ENCODE measurements around the gene CXCL13. TPM values are rescaled to one million over a fixed set of nuclear protein-coding genes. Genes with fewer than 3 reads are reported as not detected.
"Not testable (repeated sequence)": the region's sequence is repeated elsewhere in the genome, so short reads cannot be mapped to it uniquely, and the experiment has no call there.

Gene CXCL13
- total RNA-seq, 1 experiment from 2014 or later, result not detected

DNA sequence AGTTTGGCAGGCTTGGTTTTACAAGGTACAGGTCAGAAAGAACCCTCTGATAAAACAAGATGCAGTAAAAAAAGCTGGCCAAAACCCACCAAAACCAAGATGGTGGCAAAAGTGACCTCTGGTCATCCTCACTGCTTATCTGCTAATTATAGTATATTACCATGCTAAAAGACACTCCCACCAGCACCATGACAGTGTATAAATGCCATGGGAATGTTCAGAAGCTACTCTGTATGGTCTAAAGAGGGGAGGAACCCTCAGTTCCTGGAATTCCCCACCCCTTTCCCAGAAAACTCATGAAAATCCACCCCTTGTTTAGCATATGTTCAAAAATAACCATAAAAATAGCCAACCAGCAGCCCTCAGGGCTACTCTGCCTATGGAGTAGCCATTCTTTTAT, 38.1 kb upstream of the CXCL13 start:
- BruUV-seq (replicated peaks), result no TSS peak
- Histone ChIP-seq H3K27ac (ENCODE audit: low read length) (no peak overlapping the region), H3K4me1 (ENCODE audit: control insufficient read depth, insufficient read depth, low read length) (no peaks in the 10 kb centered on the region), H3K4me3 (ENCODE audit: low read depth in 2 of 2, low read length in 2 of 2) (no peak overlapping the region), H3K36me3 (ENCODE audit: control insufficient read depth, insufficient read depth, low read length) (no peaks in the 10 kb centered on the region), H3K27me3 (ENCODE audit: control insufficient read depth, insufficient read depth, low read length) (no peaks in the 10 kb centered on the region), H3K9me3 (ENCODE audit: control insufficient read depth, insufficient read depth, low read depth, low read length) (no peaks in the 10 kb centered on the region)
- TF ChIP-seq TCF7L2 (IDR thresholded peaks at IDR 0.05; ENCODE audit: low read depth, low read length), result no peak
- ChIA-PET POLR2A (no interaction called here), CTCF (no interaction called here)
- DNase-seq (ENCODE audit: low read depth, low spot score), result no peak
- no peak for ATAC-seq
- in situ Hi-C loops (cut with HindIII; ENCODE audit: low pct_unique_long_range_greater_than_20kb, low sequenced_read_pairs) (no loop called here), intact Hi-C loops (cut with micrococcal nuclease; ENCODE audit: unreplicated experiment) (no loop called here)

DNA sequence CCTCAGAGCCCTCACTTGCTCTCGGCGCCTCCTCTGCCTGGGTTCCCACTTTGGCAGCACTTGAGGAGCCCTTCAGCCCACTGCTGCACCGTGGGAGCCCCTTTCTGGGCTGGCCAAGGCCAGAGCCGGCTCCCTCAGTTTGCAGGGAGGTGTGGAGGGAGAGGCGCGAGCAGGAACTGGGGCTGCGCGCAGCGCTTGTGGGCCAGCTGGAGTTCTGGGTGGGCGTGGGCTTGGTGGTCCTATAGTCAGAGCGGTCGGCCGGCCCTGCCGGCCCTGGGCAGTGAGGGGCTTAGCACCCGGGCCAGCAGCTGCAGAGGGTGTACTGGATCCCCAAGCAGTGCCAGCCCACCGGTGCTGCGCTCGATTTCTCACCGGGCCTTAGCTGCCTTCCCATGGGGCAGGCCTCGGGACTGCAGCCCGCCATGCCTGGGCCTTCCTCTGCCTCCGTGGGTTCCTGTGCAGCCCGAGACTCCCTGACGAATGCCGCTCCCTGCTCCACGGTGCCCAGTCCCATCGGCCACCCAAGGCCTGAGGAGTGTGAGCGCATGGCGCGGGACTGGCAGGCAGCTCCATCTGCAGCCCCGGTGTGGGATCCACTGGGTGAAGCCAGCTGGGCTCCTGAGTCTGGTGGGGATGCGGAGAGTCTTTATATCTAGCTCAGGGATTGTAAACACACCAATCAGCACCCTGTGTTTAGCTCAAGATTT, 35.0 kb upstream of the CXCL13 start:
- H3K27me3 ChIP-seq (ENCODE audit: control insufficient read depth, insufficient read depth, low read length); intact Hi-C loops (cut with micrococcal nuclease; ENCODE audit: unreplicated experiment); in situ Hi-C loops (cut with HindIII; ENCODE audit: low pct_unique_long_range_greater_than_20kb, low sequenced_read_pairs); DNase-seq (ENCODE audit: low read depth, low spot score); H3K4me1 ChIP-seq (ENCODE audit: control insufficient read depth, insufficient read depth, low read length); H3K27ac ChIP-seq (ENCODE audit: low read length); BruUV-seq (replicated peaks); H3K9me3 ChIP-seq (ENCODE audit: control insufficient read depth, insufficient read depth, low read depth, low read length); H3K36me3 ChIP-seq (ENCODE audit: control insufficient read depth, insufficient read depth, low read length); ATAC-seq; POLR2A ChIA-PET; CTCF ChIA-PET; H3K4me3 ChIP-seq (ENCODE audit: low read depth in 2 of 2, low read length in 2 of 2): not testable (repeated sequence)

DNA sequence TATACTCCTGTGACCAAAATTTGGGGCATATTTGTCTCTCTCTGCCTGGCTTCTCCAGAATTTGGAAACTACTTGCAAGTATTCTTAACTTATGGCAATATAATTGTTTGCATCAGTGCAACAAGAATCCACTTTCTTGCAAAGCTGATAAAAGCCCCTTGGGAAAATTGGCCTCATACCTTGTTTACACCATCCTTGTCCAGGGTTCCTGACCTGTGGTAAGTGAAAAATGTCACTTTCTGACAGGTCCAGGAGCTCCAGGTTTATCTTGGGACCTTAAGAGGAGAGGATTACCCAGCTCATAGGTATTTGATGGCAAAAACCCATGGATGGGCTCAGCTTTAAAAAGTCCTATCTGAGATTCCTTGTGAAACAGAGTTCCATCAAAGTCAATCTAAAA, 29.3 kb upstream of the CXCL13 start:
- TF ChIP-seq POLR2AphosphoS5 (IDR thresholded peaks at IDR 0.05; ENCODE audit: low read depth, low read length), result no peak
- TF ChIP-seq TCF7L2 (IDR thresholded peaks at IDR 0.05; ENCODE audit: low read depth, low read length), result no peak
- ChIA-PET CTCF (no interaction called here), POLR2A (no interaction called here)
- in situ Hi-C loops (cut with HindIII; ENCODE audit: low pct_unique_long_range_greater_than_20kb, low sequenced_read_pairs), result no loop called here
- Histone ChIP-seq H3K4me3 (ENCODE audit: low read depth in 2 of 2, low read length in 2 of 2) (no peak overlapping the region), H3K36me3 (ENCODE audit: control insufficient read depth, insufficient read depth, low read length) (no peaks in the 10 kb centered on the region), H3K4me1 (ENCODE audit: control insufficient read depth, insufficient read depth, low read length) (no peaks in the 10 kb centered on the region), H3K27ac (ENCODE audit: low read length) (no peak overlapping the region), H3K9me3 (ENCODE audit: control insufficient read depth, insufficient read depth, low read depth, low read length) (no peaks in the 10 kb centered on the region), H3K27me3 (ENCODE audit: control insufficient read depth, insufficient read depth, low read length) (no peaks in the 10 kb centered on the region)
- no peak for DNase-seq (ENCODE audit: low read depth, low spot score)
- intact Hi-C loops (cut with micrococcal nuclease; ENCODE audit: unreplicated experiment), result no loop called here
- BruUV-seq (replicated peaks), result no TSS peak
- no peak for ATAC-seq

DNA sequence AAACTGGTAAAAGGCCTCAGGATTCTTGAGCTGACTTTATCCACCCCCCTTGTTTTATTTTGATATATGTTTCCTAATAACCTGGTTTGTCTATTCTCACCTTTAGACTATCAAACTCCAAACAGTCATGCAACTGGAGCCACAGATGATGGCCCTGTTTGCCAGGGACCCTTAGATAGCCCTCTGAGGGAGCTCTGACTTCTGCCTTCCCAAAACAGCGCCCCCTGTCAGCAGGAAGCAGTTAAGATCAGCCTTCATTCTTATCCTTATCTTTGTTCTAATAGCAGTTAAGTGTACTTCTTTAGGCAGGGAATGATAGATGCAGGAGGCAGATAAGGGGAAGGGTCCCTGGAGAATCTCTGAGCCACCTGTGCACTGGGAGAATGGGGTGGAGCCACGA, 27.5 kb upstream of the CXCL13 start:
- no peaks in the 10 kb centered on the region for H3K27me3 ChIP-seq (ENCODE audit: control insufficient read depth, insufficient read depth, low read length)
- BruUV-seq (replicated peaks), result no TSS peak
- no peak overlapping the region for H3K4me3 ChIP-seq (ENCODE audit: low read depth in 2 of 2, low read length in 2 of 2)
- in situ Hi-C loops (cut with HindIII; ENCODE audit: low pct_unique_long_range_greater_than_20kb, low sequenced_read_pairs), result no loop called here
- no peaks in the 10 kb centered on the region for H3K36me3 ChIP-seq (ENCODE audit: control insufficient read depth, insufficient read depth, low read length)
- no peaks in the 10 kb centered on the region for H3K9me3 ChIP-seq (ENCODE audit: control insufficient read depth, insufficient read depth, low read depth, low read length)
- no peak for DNase-seq (ENCODE audit: low read depth, low spot score)
- TF ChIP-seq, protein P1, sequence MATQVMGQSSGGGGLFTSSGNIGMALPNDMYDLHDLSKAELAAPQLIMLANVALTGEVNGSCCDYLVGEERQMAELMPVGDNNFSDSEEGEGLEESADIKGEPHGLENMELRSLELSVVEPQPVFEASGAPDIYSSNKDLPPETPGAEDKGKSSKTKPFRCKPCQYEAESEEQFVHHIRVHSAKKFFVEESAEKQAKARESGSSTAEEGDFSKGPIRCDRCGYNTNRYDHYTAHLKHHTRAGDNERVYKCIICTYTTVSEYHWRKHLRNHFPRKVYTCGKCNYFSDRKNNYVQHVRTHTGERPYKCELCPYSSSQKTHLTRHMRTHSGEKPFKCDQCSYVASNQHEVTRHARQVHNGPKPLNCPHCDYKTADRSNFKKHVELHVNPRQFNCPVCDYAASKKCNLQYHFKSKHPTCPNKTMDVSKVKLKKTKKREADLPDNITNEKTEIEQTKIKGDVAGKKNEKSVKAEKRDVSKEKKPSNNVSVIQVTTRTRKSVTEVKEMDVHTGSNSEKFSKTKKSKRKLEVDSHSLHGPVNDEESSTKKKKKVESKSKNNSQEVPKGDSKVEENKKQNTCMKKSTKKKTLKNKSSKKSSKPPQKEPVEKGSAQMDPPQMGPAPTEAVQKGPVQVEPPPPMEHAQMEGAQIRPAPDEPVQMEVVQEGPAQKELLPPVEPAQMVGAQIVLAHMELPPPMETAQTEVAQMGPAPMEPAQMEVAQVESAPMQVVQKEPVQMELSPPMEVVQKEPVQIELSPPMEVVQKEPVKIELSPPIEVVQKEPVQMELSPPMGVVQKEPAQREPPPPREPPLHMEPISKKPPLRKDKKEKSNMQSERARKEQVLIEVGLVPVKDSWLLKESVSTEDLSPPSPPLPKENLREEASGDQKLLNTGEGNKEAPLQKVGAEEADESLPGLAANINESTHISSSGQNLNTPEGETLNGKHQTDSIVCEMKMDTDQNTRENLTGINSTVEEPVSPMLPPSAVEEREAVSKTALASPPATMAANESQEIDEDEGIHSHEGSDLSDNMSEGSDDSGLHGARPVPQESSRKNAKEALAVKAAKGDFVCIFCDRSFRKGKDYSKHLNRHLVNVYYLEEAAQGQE (IDR thresholded peaks at IDR 0.05; ENCODE audit: insufficient read depth in 1 of 2, low read depth in 2 of 2, low read length in 1 of 2), result no peak
- TF ChIP-seq, protein P2, sequence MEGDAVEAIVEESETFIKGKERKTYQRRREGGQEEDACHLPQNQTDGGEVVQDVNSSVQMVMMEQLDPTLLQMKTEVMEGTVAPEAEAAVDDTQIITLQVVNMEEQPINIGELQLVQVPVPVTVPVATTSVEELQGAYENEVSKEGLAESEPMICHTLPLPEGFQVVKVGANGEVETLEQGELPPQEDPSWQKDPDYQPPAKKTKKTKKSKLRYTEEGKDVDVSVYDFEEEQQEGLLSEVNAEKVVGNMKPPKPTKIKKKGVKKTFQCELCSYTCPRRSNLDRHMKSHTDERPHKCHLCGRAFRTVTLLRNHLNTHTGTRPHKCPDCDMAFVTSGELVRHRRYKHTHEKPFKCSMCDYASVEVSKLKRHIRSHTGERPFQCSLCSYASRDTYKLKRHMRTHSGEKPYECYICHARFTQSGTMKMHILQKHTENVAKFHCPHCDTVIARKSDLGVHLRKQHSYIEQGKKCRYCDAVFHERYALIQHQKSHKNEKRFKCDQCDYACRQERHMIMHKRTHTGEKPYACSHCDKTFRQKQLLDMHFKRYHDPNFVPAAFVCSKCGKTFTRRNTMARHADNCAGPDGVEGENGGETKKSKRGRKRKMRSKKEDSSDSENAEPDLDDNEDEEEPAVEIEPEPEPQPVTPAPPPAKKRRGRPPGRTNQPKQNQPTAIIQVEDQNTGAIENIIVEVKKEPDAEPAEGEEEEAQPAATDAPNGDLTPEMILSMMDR (IDR thresholded peaks at IDR 0.05), result peak; percentile 31
- TF ChIP-seq TCF7L2 (IDR thresholded peaks at IDR 0.05; ENCODE audit: low read depth, low read length), result no peak
- POLR2A ChIA-PET, result no interaction called here
- no peaks in the 10 kb centered on the region for H3K4me1 ChIP-seq (ENCODE audit: control insufficient read depth, insufficient read depth, low read length)
- H3K27ac ChIP-seq (ENCODE audit: low read length), result no peak overlapping the region
- CTCF ChIA-PET, result no interaction called here
- intact Hi-C loops (cut with micrococcal nuclease; ENCODE audit: unreplicated experiment), result no loop called here
- ATAC-seq, result no peak

All from Panc1 (cell line).